ENCODE results near the gene OCA2.

GRCh38 chr15:27744641-27745040 is 354.5 kb downstream of the OCA2 start:
- TF ChIP-seq, protein P1, sequence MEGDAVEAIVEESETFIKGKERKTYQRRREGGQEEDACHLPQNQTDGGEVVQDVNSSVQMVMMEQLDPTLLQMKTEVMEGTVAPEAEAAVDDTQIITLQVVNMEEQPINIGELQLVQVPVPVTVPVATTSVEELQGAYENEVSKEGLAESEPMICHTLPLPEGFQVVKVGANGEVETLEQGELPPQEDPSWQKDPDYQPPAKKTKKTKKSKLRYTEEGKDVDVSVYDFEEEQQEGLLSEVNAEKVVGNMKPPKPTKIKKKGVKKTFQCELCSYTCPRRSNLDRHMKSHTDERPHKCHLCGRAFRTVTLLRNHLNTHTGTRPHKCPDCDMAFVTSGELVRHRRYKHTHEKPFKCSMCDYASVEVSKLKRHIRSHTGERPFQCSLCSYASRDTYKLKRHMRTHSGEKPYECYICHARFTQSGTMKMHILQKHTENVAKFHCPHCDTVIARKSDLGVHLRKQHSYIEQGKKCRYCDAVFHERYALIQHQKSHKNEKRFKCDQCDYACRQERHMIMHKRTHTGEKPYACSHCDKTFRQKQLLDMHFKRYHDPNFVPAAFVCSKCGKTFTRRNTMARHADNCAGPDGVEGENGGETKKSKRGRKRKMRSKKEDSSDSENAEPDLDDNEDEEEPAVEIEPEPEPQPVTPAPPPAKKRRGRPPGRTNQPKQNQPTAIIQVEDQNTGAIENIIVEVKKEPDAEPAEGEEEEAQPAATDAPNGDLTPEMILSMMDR (IDR thresholded peaks at IDR 0.05) = no peak
- TF ChIP-seq POLR2A (IDR thresholded peaks at IDR 0.05) = no peak
